H1 (cell line): ENCODE results near the gene CMKLR1. TPM values are rescaled to one million over a fixed set of nuclear protein-coding genes. Genes with fewer than 3 reads are reported as not detected.

Experiments used
- CTCF ChIA-PET: fragments of 300-600 bp; sonication (Branson Sonifier 250); formaldehyde crosslinking; loops from one replicate; lab custom pipeline; 2021; ENCODE audit not compliant: partially characterized antibody; lab: Charles Lee
- POLR2A ChIA-PET: fragments of 300-600 bp; sonication (Branson Sonifier 250); formaldehyde crosslinking; loops from one replicate; lab custom pipeline; 2021; ENCODE audit warnings: inconsistent platforms; ENCODE audit not compliant: partially characterized antibody; lab: Charles Lee
- DNase-seq, 2 experiments: peaks; one replicate each; pipeline versions ENCODE4 v3.0.0 to v3.0.0-alpha.2; 2010 to 2022; ENCODE audit warnings: low spot score in 2 of 2, low read depth in 1 of 2, mixed read lengths in 1 of 2
- FAIRE-seq: peaks from 2 replicates; lab custom pipeline; 2011; peaks lifted over from hg19 to GRCh38; lab: Jason Lieb, UNC
- H2AFZ ChIP-seq: 2 replicates; pipeline ENCODE4 v1.8.1; 2012; ENCODE audit warnings: low read length, inconsistent platforms
- H2AK5ac ChIP-seq: 2 replicates; pipeline ENCODE4 v1.6.1; 2013; ENCODE audit warnings: low read depth, low read length
- H2BK120ac ChIP-seq: replicated peaks from 2 replicates; pipeline ENCODE3; 2013; ENCODE audit warnings: low read depth, low read length, inconsistent platforms
- H2BK12ac ChIP-seq: 2 replicates; pipeline ENCODE4 v1.6.1; 2013; ENCODE audit warnings: low read depth, low read length
- H2BK15ac ChIP-seq: 2 replicates; pipeline ENCODE4 v1.6.1; 2013; ENCODE audit warnings: low read length
- H2BK20ac ChIP-seq: 2 replicates; pipeline ENCODE4 v1.6.1; 2013; ENCODE audit warnings: low read length
- H2BK5ac ChIP-seq: 2 replicates; pipeline ENCODE4 v1.6.1; 2013; ENCODE audit warnings: low read depth, low read length
- H3K14ac ChIP-seq: 2 replicates; pipeline ENCODE4 v1.6.1; 2013; ENCODE audit warnings: inconsistent platforms; ENCODE audit not compliant: insufficient read length
- H3K18ac ChIP-seq: 2 replicates; pipeline ENCODE4 v1.6.1; 2013; ENCODE audit warnings: low read length; ENCODE audit errors: extremely low read depth
- H3K23ac ChIP-seq: 2 replicates; pipeline ENCODE4 v1.6.1; 2013; ENCODE audit warnings: inconsistent platforms; ENCODE audit not compliant: insufficient read length
- H3K23me2 ChIP-seq: 2 replicates; pipeline ENCODE4 v1.6.1; 2013; ENCODE audit warnings: low read depth, low read length
- H3K27ac ChIP-seq: 2 replicates; pipeline ENCODE4 v1.6.1; 2011; ENCODE audit warnings: low read depth, low read length, inconsistent platforms
- H3K27me3 ChIP-seq, 4 experiments: replicated peaks in 1 of 4; 1 replicate in 1 of 4; 2 replicates in 3 of 4; pipeline versions ENCODE4 v1.6.1 to v1.8.1; 2011 to 2013; ENCODE audit warnings: low read length in 3 of 4, mild to moderate bottlenecking in 3 of 4, inconsistent platforms in 2 of 4, mixed read lengths in 2 of 4, moderate library complexity in 1 of 4; ENCODE audit not compliant: control insufficient read depth in 3 of 4, insufficient read depth in 3 of 4; ENCODE audit errors: extremely low read depth in 1 of 4
- H3K36me3 ChIP-seq, 4 experiments: 2 replicates each; pipeline versions ENCODE4 v1.6.1 to v1.8.1; 2011 to 2013; ENCODE audit warnings: mild to moderate bottlenecking in 4 of 4, low read length in 3 of 4, moderate library complexity in 2 of 4, control low read depth in 1 of 4, inconsistent platforms in 1 of 4; ENCODE audit not compliant: insufficient read depth in 4 of 4, control insufficient read depth in 2 of 4
- H3K4ac ChIP-seq: replicated peaks from 2 replicates; pipeline ENCODE3; 2013; ENCODE audit warnings: low read length, low read depth, mixed read lengths, inconsistent platforms; ENCODE audit not compliant: insufficient read length
- H3K4me1 ChIP-seq, 4 experiments: replicated peaks in 1 of 4; 1 replicate in 1 of 4; 2 replicates in 3 of 4; pipeline versions ENCODE4 v1.6.1 to v1.8.1; 2011 to 2013; ENCODE audit warnings: low read length in 3 of 4, inconsistent platforms in 2 of 4, mixed read lengths in 1 of 4; ENCODE audit not compliant: insufficient read depth in 4 of 4, control insufficient read depth in 3 of 4
- H3K4me2 ChIP-seq, 2 experiments: 2 replicates each; pipeline versions ENCODE4 v1.6.1 to v1.8.1; 2011 to 2013; ENCODE audit warnings: low read depth in 2 of 2, low read length in 2 of 2, control low read depth in 1 of 2, inconsistent platforms in 1 of 2, mild to moderate bottlenecking in 1 of 2; ENCODE audit not compliant: insufficient read depth in 1 of 2
- H3K4me3 ChIP-seq, 4 experiments: fragments of 200-600, 300-600 bp in 1 of 4; sonication (generic), shearing (Covaris generic), sonication (Bioruptor Twin) in 1 of 4; 2 replicates each; pipeline versions ENCODE4 v1.5.1 to v1.8.1; 2011 to 2016; ENCODE audit warnings: low read length in 4 of 4, low read depth in 3 of 4, control low read depth in 2 of 4, inconsistent platforms in 2 of 4, mild to moderate bottlenecking in 2 of 4, mixed read lengths in 1 of 4, moderate library complexity in 1 of 4; ENCODE audit not compliant: insufficient read depth in 2 of 4; ENCODE audit errors: extremely low read depth in 1 of 4
- H3K56ac ChIP-seq: replicated peaks from 2 replicates; pipeline ENCODE3; 2013; ENCODE audit warnings: low read depth, mild to moderate bottlenecking, mixed read lengths, low read length, inconsistent platforms; ENCODE audit not compliant: insufficient read length
- H3K79me1 ChIP-seq: 2 replicates; pipeline ENCODE4 v1.6.1; 2013; ENCODE audit warnings: low read depth, low read length, control low read depth
- H3K79me2 ChIP-seq, 2 experiments: 2 replicates each; pipeline versions ENCODE4 v1.6.1 to v1.8.1; 2012 to 2013; ENCODE audit warnings: low read length in 2 of 2, mild to moderate bottlenecking in 2 of 2, inconsistent platforms in 1 of 2; ENCODE audit not compliant: insufficient read depth in 2 of 2, control insufficient read depth in 1 of 2
- H3K9ac ChIP-seq, 4 experiments: replicated peaks in 1 of 4; 1 replicate in 1 of 4; 2 replicates in 3 of 4; pipeline versions ENCODE4 v1.6.1 to v1.8.1; 2011 to 2013; ENCODE audit warnings: low read depth in 3 of 4, low read length in 3 of 4, control low read depth in 2 of 4, mild to moderate bottlenecking in 2 of 4, moderate library complexity in 2 of 4, inconsistent platforms in 1 of 4; ENCODE audit errors: extremely low read depth in 1 of 4
- H3K9me3 ChIP-seq, 2 experiments: 2 replicates each; pipeline versions ENCODE4 v1.6.1 to v1.8.1; 2012 to 2013; ENCODE audit warnings: mild to moderate bottlenecking in 2 of 2, moderate library complexity in 2 of 2, control low read depth in 1 of 2, inconsistent platforms in 1 of 2, low read depth in 1 of 2, low read length in 1 of 2, mixed read lengths in 1 of 2; ENCODE audit not compliant: insufficient read depth in 2 of 2
- H4K20me1 ChIP-seq, 2 experiments: replicated peaks in 1 of 2; 2 replicates each; pipeline versions ENCODE3 to v1.8.1; 2011 to 2013; ENCODE audit warnings: inconsistent platforms in 2 of 2, low read length in 2 of 2, mild to moderate bottlenecking in 1 of 2; ENCODE audit not compliant: insufficient read depth in 2 of 2, control insufficient read depth in 1 of 2
- H4K5ac ChIP-seq: 2 replicates; pipeline ENCODE4 v1.6.1; 2013; ENCODE audit warnings: low read length, low read depth, mixed read lengths, inconsistent platforms; ENCODE audit not compliant: insufficient read length
- H4K8ac ChIP-seq: 2 replicates; pipeline ENCODE4 v1.8.0; 2013; ENCODE audit warnings: mild to moderate bottlenecking, moderate library complexity, low read length, inconsistent platforms; ENCODE audit not compliant: insufficient read depth; ENCODE audit errors: extremely low read depth
- H4K91ac ChIP-seq: replicated peaks from 2 replicates; pipeline ENCODE3; 2013; ENCODE audit warnings: low read length, mixed read lengths, inconsistent platforms; ENCODE audit not compliant: insufficient read length
- HDAC2 ChIP-seq, 2 experiments: fragments of 300-600 bp in 1 of 2; sonication (generic) in 1 of 2; IDR thresholded peaks; 2 replicates each; pipeline ENCODE4 v1.6.1; 2011 to 2012; ENCODE audit warnings: low read depth in 2 of 2, low read length in 2 of 2, mild to moderate bottlenecking in 2 of 2, moderate library complexity in 2 of 2, borderline replicate concordance in 1 of 2, inconsistent platforms in 1 of 2
- POLR2AphosphoS5 ChIP-seq: IDR thresholded peaks from 2 replicates; pipeline ENCODE4 v1.6.1; 2011; ENCODE audit warnings: low read depth, low read length
- SP2 ChIP-seq: IDR thresholded peaks from 2 replicates; pipeline ENCODE4 v1.6.1; 2012; ENCODE audit warnings: mild to moderate bottlenecking, low read length, inconsistent platforms
- WGBS, 2 experiments: shearing (Covaris generic) in 1 of 2; methylation state at CpG; one replicate each; pipeline versions ENCODE4 v1.1.6 to v1.1.7; 2013 to 2015; ENCODE audit warnings: low lambda C conversion rate in 2 of 2, mixed read lengths in 2 of 2, inconsistent platforms in 1 of 2, low coverage in 1 of 2, missing lambda C conversion rate in 1 of 2; ENCODE audit not compliant: insufficient replicate concordance in 2 of 2, insufficient coverage in 1 of 2, insufficient read length in 1 of 2; ENCODE audit errors: extremely low coverage in 1 of 2, missing lambda C conversion rate in 1 of 2; 5-methylcytosine and 5-hydroxymethylcytosine counted together
- polyA plus RNA-seq, 7 experiments: library from polyadenylated mRNA; depleted of rRNA in 3 of 7; stranded (reverse) in 5 of 7; unstranded in 2 of 7; fragments of >200 nt in 5 of 7; fragments of 200-250 nt in 2 of 7; gene quantifications; 1 replicate in 5 of 7; 2 replicates in 1 of 7; 4 replicates in 1 of 7; pipeline versions ENCODE4 v1.2.1 to v1.2.3, GENCODE V29; 2011 to 2013; ENCODE audit warnings: missing spikeins in 2 of 7, mixed read lengths in 2 of 7
- total RNA-seq: library from RNA; stranded (reverse); fragmentation: NEBNext Ultra II Directional; extraction: Animal tissue kit (Norgen Biotek cat#: 25700); gene quantifications from 2 replicates; pipeline ENCODE4 v1.2.1, GENCODE V29; 2021

Gene CMKLR1
- total and polyA plus RNA-seq, 2 of the 8 experiments (the other 6 are each of a cell fraction or from before 2014, with no cell fraction given) = 2.1 to 2.8 TPM

DNA sequence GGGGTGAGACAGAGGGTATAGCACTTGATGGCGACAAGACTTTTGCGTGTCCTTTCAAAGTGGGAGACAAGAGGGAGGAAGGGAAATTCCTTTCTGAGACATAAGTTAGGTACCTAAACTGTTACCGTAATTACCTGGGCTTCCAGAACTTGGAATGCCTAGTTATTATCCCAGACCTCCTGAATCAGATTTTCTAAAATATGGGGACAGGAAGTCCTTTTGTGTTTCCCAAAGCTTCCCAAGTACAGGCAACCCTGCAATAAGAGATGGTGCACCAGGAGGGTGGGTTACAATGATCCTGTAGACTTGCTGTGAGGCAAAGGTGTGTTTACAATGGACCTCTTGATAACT, 83.9 kb downstream of the CMKLR1 start:
- 85% methylated on average over 3 of the region's 3 CpGs; no CpG with 5 or more reads in 1 of the 2 experiments for WGBS, 2 experiments
- no peak overlapping the region for H3K9ac ChIP-seq
- no peak overlapping the region for H2AK5ac ChIP-seq
- no peaks in the 10 kb centered on the region for H3K23me2 ChIP-seq
- no peaks in the 10 kb centered on the region for H3K36me3 ChIP-seq
- no peaks in the 10 kb centered on the region for H3K27me3 ChIP-seq
- no peak overlapping the region for H3K14ac ChIP-seq
- H3K4me3 ChIP-seq = no peak overlapping the region
- no peak overlapping the region for H4K8ac ChIP-seq
- no peak overlapping the region for H2BK20ac ChIP-seq
- no peak overlapping the region for H3K27ac ChIP-seq
- H2BK5ac ChIP-seq = no peak overlapping the region
- H3K4me1 ChIP-seq = peaks cover 0 to 8% (median 4%) of the 10 kb centered on the region in 4 experiments; a peak in 3 of 7 replicates
- no peak overlapping the region for H3K4me2 ChIP-seq
- no peak overlapping the region for H3K56ac ChIP-seq
- FAIRE-seq (no peak), DNase-seq (no peak)
- TF ChIP-seq SP2 (no peak), HDAC2 (IDR thresholded peaks at IDR 0.05; ENCODE audit: borderline replicate concordance in 1 of 2, low read depth in 2 of 2, low read length in 2 of 2) (no peak), POLR2AphosphoS5 (no peak)
- H4K20me1 ChIP-seq = no peaks in the 10 kb centered on the region
- no peak overlapping the region for H4K5ac ChIP-seq
- POLR2A ChIA-PET = no interaction called here
- H3K9me3 ChIP-seq = peaks cover 0 to 8% of the 10 kb centered on the region in 2 experiments; a peak in 2 of 4 replicates
- no peak overlapping the region for H4K91ac ChIP-seq
- no peak overlapping the region for H3K4ac ChIP-seq
- no peak overlapping the region for H2BK15ac ChIP-seq
- H2BK12ac ChIP-seq = no peak overlapping the region
- no peak overlapping the region for H2AFZ ChIP-seq
- no peaks in the 10 kb centered on the region for H3K79me1 ChIP-seq
- no peak overlapping the region for H3K23ac ChIP-seq
- no peaks in the 10 kb centered on the region for H3K79me2 ChIP-seq
- CTCF ChIA-PET = interaction anchor here (0.7 to 1.5 kb wide), 5 partner anchors 13 to 199 kb away, joined by 3 to 5 read pairs (median 3); no protein-coding TSS in a partner anchor
- H2BK120ac ChIP-seq = no peak overlapping the region
- no peak overlapping the region for H3K18ac ChIP-seq
